ENCODE results near the gene NAA15. TPM values are rescaled to one million over a fixed set of nuclear protein-coding genes. Genes with fewer than 3 reads are reported as not detected.
"Not testable (repeated sequence)": the region's sequence is repeated elsewhere in the genome, so short reads cannot be mapped to it uniquely, and the experiment has no call there.

NAA15 gene
- total RNA-seq, 1 experiment from 2014 or later = 60.3 TPM

DNA sequence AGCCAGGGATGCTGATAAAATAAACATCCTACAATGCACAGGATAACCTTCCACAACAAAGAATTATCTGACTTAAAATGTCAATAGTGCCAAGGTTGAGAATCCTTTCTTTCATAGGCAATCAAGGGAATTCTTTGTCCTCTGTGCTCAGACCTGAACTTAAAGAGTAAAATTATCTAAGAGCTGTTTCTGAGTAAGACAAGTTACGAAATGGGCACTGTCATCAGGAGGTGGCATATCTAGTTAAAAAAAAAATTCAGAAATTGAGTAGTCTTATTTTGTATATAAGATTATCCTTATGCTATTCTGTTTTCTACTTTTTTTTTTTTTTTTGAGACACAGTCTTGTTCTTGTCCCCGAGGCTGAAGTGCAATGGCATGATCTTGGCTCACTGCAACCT, 149.3 kb downstream of the NAA15 start:
- DNase-seq (ENCODE audit: low read depth) = no peak

DNA sequence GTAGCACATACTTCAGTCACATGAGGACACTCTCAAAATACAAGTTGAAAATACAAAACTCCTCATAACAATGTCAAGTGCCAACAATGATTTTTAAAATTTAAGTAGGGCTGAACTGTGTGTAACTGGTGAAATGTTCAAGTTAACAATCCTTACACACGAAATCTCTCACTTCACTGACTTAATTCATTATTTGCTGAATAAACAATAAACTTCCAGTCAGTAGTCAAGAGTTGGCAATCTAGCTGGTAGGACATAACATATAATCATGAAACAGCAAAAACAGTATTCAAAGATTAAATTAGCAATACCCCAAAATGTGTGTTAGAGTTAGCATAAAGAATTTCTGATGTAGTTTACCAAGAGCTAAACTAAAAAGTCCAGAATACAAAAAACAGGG, 150.7 kb downstream of the NAA15 start:
- DNase-seq (ENCODE audit: low read depth) = no peak

DNA sequence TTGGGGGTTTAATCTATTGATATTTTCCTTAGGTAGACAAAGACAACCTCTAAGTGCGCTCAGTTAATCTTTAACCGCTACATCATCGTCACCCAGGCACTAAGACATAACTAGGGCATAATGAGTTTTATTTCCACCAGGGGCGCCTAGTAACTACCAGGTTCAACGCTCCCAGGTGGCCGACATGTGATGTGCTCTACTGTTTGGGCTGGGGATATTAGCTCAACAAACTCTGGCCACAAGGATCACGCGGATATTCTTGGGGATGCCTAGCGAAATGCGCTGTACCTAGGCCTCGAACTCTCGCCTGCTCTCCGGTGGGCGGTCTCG, 151.7 kb downstream of the NAA15 start:
- DNase-seq (ENCODE audit: low read depth) = peak; percentile 80

DNA sequence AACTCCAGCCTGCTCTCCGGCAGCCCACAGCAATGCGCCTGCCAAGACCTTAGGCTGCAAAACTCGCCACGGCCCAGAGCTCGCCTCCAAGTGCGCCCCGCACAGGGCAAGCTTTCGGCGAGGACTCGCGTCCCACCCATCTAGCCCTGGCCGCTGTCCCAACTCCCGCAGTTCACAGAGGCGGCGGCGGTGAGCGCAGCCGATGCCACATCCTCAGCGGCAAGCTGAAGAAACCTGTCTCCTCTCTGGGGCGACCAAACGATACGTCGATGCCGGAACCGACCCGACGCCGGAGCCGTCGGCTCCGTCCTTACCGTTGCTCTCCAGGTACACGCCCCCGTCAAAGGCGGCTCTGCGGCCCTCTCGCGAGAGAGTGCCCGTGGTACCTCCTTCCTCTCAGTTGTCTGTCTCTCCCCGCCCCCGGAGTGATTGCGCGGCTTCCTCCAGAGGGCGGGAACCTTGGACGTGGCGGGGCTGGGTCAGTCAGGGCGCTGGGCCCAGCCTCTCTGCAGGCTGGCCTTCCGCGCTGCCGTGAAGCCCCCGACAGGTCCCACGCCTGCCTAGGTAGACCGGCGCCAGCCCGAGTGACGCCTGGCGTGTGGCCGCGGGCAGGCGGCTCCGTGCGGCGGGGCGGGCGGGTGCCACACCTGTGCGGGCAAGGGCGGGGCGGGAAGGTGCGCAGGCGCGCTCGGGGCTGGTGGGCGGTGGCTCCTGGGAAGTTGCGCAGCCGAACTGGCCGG, 152.2 kb downstream of the NAA15 start:
- DNase-seq (ENCODE audit: low read depth) = peak; percentile 96

DNA sequence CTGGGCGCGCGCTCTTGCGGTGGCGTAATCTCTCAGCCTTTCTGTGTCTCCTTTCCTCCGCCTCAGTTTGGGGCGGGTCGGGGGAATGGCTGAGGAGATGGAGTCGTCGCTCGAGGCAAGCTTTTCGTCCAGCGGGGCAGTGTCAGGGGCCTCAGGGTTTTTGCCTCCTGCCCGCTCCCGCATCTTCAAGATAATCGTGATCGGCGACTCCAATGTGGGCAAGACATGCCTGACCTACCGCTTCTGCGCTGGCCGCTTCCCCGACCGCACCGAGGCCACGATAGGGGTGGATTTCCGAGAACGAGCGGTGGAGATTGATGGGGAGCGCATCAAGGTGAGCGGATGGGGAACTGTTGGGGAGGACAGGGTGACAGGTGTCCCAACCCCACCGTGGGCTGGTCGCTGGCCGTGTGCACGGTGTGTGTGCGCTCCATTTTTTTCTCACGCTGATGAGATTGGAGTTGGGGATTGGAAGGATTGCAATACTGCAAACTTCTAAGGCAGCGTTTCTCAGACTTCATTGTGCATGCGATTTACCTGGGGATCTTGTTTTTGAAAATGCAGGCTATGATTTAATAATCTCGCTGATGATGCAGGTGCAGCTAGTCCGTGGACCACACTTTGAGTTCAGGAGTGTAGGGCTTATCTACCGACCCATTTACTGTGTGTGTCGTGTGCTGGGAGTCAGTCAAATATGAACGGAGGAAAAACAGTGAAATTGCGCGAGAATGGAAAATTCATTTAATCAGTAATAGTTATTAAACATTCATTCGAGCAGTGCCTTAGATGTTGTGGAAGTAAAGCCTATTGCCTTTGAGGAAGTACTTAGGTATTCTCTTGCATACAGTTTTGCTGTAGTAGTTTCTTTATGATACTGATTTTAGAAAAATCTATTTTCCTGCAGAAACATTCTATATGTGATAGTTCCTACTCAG, 153.1 kb downstream of the NAA15 start, which contains the start of gene RAB33B:
RAB33B (plus strand) TSS at position 11 of the 935 bp plus-strand sequence; CDS start at position 86, 75 bp downstream.
- DNase-seq (ENCODE audit: low read depth) = no peak

DNA sequence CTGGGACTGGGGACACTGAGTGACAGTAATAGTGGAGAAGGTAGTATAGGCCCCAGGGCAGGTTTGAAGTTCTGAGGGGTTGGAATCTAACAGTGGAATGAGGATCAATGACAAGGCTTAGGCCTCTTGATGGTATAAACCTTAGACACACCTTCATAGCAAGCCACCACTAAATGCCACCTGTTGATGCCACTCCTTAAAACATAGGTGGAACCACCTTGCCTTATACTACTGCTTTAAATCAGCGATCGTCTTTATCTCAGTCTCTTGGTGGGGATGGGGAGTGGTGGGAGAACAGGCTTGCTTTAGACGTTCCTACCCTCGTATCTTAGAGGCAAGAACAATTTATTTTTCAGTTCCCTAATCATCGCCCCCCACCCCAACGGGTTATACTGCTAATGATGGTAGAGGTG, 153.8 kb downstream of the NAA15 start:
- no peak for DNase-seq (ENCODE audit: low read depth)

DNA sequence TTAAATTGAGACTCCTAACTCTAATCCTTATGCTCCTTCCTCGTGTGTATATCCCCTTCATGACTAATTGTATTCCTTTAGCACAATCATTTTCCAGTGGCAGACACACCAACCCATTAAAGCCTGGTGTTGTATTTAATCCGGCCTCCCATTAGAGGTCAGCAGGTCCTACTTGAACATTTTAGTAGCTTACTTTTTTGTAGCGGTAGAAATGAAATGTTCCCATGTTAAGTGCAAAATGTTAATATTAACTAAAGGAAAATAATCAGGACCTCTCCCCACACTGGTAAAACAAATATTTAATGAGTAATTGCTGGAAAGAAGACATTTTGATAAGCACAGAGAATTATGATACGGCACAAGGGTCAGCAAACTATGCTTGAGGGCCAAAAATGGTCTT, 156.0 kb downstream of the NAA15 start:
- no peak for DNase-seq (ENCODE audit: low read depth)

DNA sequence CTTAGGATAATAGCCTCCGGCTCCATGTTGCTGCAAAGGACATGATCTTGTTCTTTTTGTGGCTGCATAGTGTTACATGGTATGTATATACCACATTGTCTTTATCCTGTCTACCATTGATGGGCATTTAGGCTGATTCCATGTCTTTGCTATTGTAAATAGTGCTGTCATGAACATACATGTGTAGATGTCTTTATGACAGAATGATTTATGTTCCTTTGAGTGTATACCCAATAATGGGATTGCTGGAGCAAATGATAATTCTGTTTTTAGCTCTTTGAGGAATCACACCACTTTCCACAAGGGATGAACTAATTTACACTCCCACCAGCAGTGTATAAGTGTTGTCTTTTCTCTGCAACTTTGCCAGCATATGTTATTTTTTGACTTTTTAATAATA, 157.2 kb downstream of the NAA15 start:
- no peak for DNase-seq (ENCODE audit: low read depth)

DNA sequence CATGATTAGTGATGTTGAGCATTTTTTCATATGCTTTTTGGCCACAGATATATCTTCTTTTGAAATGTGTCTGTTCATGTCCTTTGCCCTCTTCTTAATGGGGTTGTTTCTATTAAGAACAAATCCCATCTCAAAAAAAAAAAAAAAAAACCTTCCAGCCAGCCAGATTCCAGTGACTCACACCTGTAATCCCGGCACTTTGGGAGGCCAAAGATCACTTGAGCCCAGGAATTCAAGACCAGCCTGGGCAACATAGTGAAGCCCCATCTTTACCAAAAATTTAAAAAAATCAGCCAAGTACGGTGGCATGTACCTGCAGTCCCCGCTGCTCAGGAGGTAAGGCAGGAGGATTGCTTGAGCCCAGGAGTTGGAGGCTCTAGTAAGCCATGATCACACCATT, 157.7 kb downstream of the NAA15 start:
- DNase-seq (ENCODE audit: low read depth) = peak; percentile 13

DNA sequence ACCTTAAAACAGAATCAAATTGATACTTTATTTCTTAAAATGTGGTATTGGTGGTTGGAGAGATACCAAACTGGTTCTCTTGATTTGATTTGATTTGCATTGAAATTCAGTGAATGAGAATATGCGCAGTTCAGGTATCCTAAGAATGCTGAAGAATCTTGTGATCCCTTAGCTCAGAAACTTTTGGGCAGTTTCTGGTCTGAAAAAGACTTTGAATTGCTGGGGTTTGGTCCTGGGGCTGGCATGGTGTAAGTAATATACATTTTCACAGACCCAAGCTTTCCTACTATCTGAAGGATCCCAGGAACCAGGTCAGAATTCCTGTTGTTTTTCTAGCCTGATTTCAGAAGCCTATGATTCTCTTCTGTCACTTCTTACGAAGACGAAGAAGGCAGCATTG, 159.3 kb downstream of the NAA15 start:
- no peak for DNase-seq (ENCODE audit: low read depth)

DNA sequence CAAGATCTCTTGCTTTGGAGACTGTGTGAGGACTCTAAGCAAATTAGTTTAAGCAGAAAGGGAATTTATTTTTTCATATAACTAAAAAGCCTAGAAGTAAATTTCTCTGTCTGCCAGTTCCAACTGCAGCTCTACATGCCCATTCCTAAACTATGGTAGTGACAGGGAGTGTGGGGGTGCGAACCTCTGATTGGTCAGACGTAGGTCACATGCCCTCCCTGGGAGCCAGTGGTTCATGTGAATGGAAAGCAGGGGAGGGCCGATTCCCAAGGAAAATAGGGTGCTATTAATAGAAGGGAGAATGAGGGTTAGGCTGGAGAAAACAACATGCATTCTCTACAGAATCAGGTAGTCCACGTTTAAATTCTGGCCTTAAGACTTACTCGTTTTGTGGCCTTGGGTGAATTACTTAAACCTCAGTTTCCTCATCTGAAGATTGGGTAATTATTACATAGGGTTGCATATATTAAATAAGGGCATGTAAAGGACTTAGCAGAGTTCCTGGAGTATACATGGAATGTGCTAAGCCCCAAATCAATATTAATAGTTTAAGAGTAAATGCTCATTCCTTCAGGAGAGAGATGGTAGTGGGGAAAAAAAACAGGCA, 159.8 kb downstream of the NAA15 start:
- DNase-seq (ENCODE audit: low read depth) = no peak

DNA sequence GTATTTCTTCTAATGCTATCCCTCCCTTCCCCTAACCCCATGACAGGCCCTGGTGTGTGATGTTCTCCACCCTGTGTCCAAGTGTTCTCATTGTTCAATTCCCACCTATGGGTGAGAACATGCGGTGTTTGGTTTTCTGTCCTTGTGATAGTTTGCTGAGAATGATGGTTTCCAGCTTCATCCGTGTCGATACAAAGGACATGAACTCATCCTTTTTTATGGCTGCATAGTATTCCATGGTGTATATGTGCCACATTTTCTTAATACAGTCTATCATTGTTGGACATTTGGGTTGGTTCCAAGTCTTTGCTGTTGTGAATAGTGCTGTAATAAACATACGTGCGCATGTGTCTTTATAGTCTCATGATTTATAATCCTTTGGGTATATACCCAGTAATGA, 163.2 kb downstream of the NAA15 start:
- not testable (repeated sequence) for DNase-seq (ENCODE audit: low read depth)

DNA sequence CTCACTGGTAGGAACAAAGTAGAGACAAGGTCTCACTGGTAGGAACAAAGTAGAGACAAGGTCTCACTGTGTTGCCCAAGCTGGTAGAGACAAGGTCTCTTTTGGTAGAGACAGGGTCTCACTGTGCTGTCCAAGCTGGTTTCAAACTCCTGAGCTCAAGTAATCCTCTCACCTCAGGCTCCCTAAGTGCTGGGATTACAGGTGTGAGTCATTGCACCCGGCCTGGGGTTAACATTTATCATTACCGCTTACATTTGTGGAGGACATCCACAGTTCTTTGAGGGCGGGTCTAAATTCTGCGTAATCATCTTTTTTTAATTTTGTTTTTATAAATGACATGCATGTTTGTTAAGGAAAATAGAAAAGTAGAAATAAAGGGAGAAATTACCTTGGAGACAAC, 164.6 kb downstream of the NAA15 start:
- no peak for DNase-seq (ENCODE audit: low read depth)

DNA sequence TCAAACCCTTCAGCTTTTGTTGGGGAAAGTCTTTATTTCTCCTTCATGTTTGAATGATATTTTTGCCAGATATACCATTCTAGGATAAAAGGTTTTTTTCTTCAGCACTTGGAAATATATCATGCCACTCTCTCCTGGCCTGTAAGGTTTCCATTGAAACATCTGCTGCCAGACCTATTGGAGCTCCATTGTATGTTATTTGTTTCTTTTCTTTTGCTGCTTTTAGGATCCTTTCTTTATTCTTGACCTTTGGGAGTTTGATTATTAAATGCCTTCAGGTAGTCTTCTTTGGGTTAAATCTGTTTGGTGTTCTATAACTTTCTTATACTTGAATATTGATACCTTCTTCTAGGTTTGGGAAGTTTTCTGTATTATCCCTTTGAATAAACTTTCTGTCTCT, 167.5 kb downstream of the NAA15 start:
- DNase-seq (ENCODE audit: low read depth) = not testable (repeated sequence)

DNA sequence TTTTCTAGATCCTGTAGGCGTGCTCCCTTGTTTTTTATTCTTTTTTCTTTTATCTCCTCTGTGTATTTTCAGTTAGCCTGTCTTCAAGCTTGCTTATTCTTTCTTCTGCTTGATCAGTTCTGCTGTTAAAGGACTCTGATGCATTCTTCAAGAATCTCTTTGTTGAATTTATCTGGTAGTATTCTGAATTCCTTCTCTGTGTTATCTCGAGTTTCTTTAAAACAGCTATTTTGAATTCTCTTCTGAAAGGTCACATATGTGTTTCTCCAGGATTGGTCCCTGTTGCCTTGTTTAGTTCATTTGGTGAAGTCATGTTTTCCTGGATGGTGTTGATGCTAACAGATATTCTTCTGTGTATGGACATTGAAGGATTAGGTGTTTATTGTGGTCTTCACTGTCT, 167.9 kb downstream of the NAA15 start:
- DNase-seq (ENCODE audit: low read depth) = no peak

Other genes with a start within 250 kb of the NAA15 start
- gene ELF2, start 124.3 kb upstream of the NAA15 start, total RNA-seq (2014; rRNA removed) = 20.5 and 21.1 TPM in 2 replicates
- gene MGARP, start 21.3 kb upstream of the NAA15 start, total RNA-seq (2014; rRNA removed) = 1.8 and 2.1 TPM in 2 replicates
- gene NDUFC1, start 972 bp downstream of the NAA15 start, total RNA-seq (2014; rRNA removed) = 34.4 and 48.5 TPM in 2 replicates
- 3.6 and 3.7 TPM in 2 replicates for gene RAB33B, start 152.6 kb downstream of the NAA15 start, total RNA-seq (2014; rRNA removed)